Neural progenitor cell (in vitro differentiated cells): Measurements from ENCODE around the gene STOML2. TPM values are rescaled to one million over a fixed set of nuclear protein-coding genes. Genes with fewer than 3 reads are reported as not detected.

Experiments
- DNase-seq: peaks from one replicate; pipeline ENCODE4 v3.0.0-alpha.2; 2016; ENCODE audit warnings: low spot score
- H2AFZ ChIP-seq: fragments of 200-600 bp; sonication (generic); replicated peaks from 2 replicates; pipeline ENCODE4 v1.6.1; 2016; ENCODE audit warnings: antibody characterized with exemption
- H3F3A ChIP-seq: fragments of 200-600 bp; sonication (generic); 2 replicates; pipeline ENCODE4 v1.6.1; 2016; ENCODE audit warnings: antibody characterized with exemption, low read depth
- H3K27ac ChIP-seq: fragments of 200-600 bp; sonication (generic); 2 replicates; pipeline ENCODE4 v1.5.1; 2016; ENCODE audit warnings: mild to moderate bottlenecking
- H3K27me3 ChIP-seq: fragments of 200-600 bp; sonication (generic); 2 replicates; pipeline ENCODE4 v1.6.1; 2016; ENCODE audit warnings: mild to moderate bottlenecking, moderate library complexity
- H3K36me3 ChIP-seq: fragments of 200-600 bp; sonication (generic); 2 replicates; pipeline ENCODE4 v1.5.1; 2016
- H3K4me1 ChIP-seq: fragments of 200-600 bp; sonication (generic); 2 replicates; pipeline ENCODE4 v1.6.1; 2016; ENCODE audit warnings: mixed run types
- H3K4me2 ChIP-seq: fragments of 200-600 bp; sonication (generic); 2 replicates; pipeline ENCODE4 v1.6.1; 2016
- H3K4me3 ChIP-seq: fragments of 200-600 bp; sonication (generic); 2 replicates; pipeline ENCODE4 v1.5.1; 2016
- H3K79me2 ChIP-seq: fragments of 200-600 bp; sonication (generic); 2 replicates; pipeline ENCODE4 v1.6.1; 2016; ENCODE audit warnings: low read depth
- H3K9ac ChIP-seq: fragments of 200-600 bp; sonication (generic); 2 replicates; pipeline ENCODE4 v1.6.1; 2016
- H3K9me3 ChIP-seq: fragments of 200-600 bp; sonication (generic); 2 replicates; pipeline ENCODE4 v1.5.1; 2016; ENCODE audit warnings: low read depth
- H4K20me1 ChIP-seq: fragments of 200-600 bp; sonication (generic); 2 replicates; pipeline ENCODE4 v1.6.1; 2016; ENCODE audit warnings: low read depth
- H3K27ac Mint-ChIP-seq: 3 replicates; pipeline ENCODE4 v1.8.0; 2021; ENCODE audit warnings: mixed read lengths
- H3K27me3 Mint-ChIP-seq: 2 replicates; pipeline ENCODE4 v1.8.0; 2022; ENCODE audit warnings: low read depth, mild to moderate bottlenecking, inconsistent platforms, moderate library complexity, mixed read lengths; ENCODE audit not compliant: insufficient read depth
- H3K36me3 Mint-ChIP-seq: 3 replicates; pipeline ENCODE4 v1.8.0; 2021; ENCODE audit warnings: mixed read lengths
- H3K4me1 Mint-ChIP-seq: 3 replicates; pipeline ENCODE4 v1.8.0; 2021; ENCODE audit warnings: mixed read lengths
- H3K4me3 Mint-ChIP-seq: 3 replicates; pipeline ENCODE4 v1.8.0; 2021; ENCODE audit warnings: mild to moderate bottlenecking, moderate library complexity, mixed read lengths
- H3K9me3 Mint-ChIP-seq: 3 replicates; pipeline ENCODE4 v1.8.0; 2020; ENCODE audit warnings: mixed read lengths
- CTCF ChIP-seq: fragments of 200-600 bp; sonication (generic); IDR thresholded peaks from 2 replicates; pipeline ENCODE4 v1.5.1; 2017; ENCODE audit warnings: antibody characterized with exemption, mild to moderate bottlenecking
- EZH2 ChIP-seq: fragments of 200-600 bp; sonication (generic); IDR thresholded peaks from 2 replicates; pipeline ENCODE4 v1.6.1; 2017; ENCODE audit warnings: antibody characterized with exemption, mild to moderate bottlenecking, moderate library complexity
- EZH2phosphoT487 ChIP-seq: fragments of 200-600 bp; sonication (generic); IDR thresholded peaks from 2 replicates; pipeline ENCODE4 v1.6.1; 2017; ENCODE audit warnings: antibody characterized with exemption
- total RNA-seq: library from RNA; depleted of rRNA; stranded (reverse); fragments of >200 nt; gene quantifications from 2 replicates; pipeline ENCODE4 v1.2.3, GENCODE V29; 2015; ENCODE audit warnings: low replicate concordance

STOML2 gene
- total RNA-seq, 1 donor from 2014 or later = 114 TPM

- Mint-ChIP-seq H3K27me3 (peaks cover 4% of the 10 kb centered on the region), H3K9me3 (no peaks in the 10 kb centered on the region), H3K4me3 (peak overlapping the region; percentile 64), H3K4me1 (peaks cover 40% of the 10 kb centered on the region), H3K27ac (no peak overlapping the region), H3K36me3 (peaks cover 50% of the 10 kb centered on the region)
- peaks cover 2% of the 10 kb centered on the region for H3K36me3 ChIP-seq
- H4K20me1 ChIP-seq = peaks cover 60% of the 10 kb centered on the region
- peak overlapping the region; percentile 88 for H3K4me2 ChIP-seq
- H3K9ac ChIP-seq = no peak overlapping the region
- H3K4me3 ChIP-seq = no peak overlapping the region
- H3F3A ChIP-seq = peaks cover 27% of the 10 kb centered on the region
- peaks cover 15% of the 10 kb centered on the region for H3K4me1 ChIP-seq
- peaks cover 71% of the 10 kb centered on the region for H3K79me2 ChIP-seq
- no peak for TF ChIP-seq CTCF
- no peak for DNase-seq
- no peaks in the 10 kb centered on the region for H3K9me3 ChIP-seq
- no peak overlapping the region for H2AFZ ChIP-seq
- H3K27me3 ChIP-seq = no peaks in the 10 kb centered on the region
- no peak overlapping the region for H3K27ac ChIP-seq
These were observed 33.9 kb downstream of the STOML2 start for GRCh38 chr9:35069020-35069419.

- Histone ChIP-seq H2AFZ (no peak overlapping the region), H3K4me1 (peaks cover 11% of the 10 kb centered on the region), H4K20me1 (peaks cover 73% of the 10 kb centered on the region), H3K27ac (no peak overlapping the region), H3K9me3 (no peaks in the 10 kb centered on the region), H3K27me3 (no peaks in the 10 kb centered on the region), H3K4me3 (no peak overlapping the region), H3F3A (peaks cover 12% of the 10 kb centered on the region), H3K9ac (no peak overlapping the region), H3K4me2 (no peak overlapping the region), H3K36me3 (peaks cover 9% of the 10 kb centered on the region), H3K79me2 (peaks cover 71% of the 10 kb centered on the region)
- no peak overlapping the region for H3K27ac Mint-ChIP-seq
- peaks cover 29% of the 10 kb centered on the region for H3K4me1 Mint-ChIP-seq
- no peaks in the 10 kb centered on the region for H3K9me3 Mint-ChIP-seq
- peaks cover 62% of the 10 kb centered on the region for H3K36me3 Mint-ChIP-seq
- peaks cover 4% of the 10 kb centered on the region for H3K27me3 Mint-ChIP-seq
- no peak overlapping the region for H3K4me3 Mint-ChIP-seq
- no peak for DNase-seq
- no peak for TF ChIP-seq EZH2
- no peak for TF ChIP-seq CTCF
- TF ChIP-seq EZH2phosphoT487 = no peak
These were observed 35.9 kb downstream of the STOML2 start for GRCh38 chr9:35067056-35067455.

GRCh38 chr9:35060548-35061207 is 42.3 kb downstream of the STOML2 start:
- H3K4me3 Mint-ChIP-seq = no peak overlapping the region
- Histone ChIP-seq H3K36me3 (peaks cover 27% of the 10 kb centered on the region), H3K4me2 (no peak overlapping the region), H3K9ac (no peak overlapping the region), H3K79me2 (peaks cover 11% of the 10 kb centered on the region), H3K4me1 (no peaks in the 10 kb centered on the region), H3F3A (peaks cover 23% of the 10 kb centered on the region), H3K27ac (no peak overlapping the region), H4K20me1 (peaks cover 26% of the 10 kb centered on the region), H3K9me3 (no peaks in the 10 kb centered on the region), H3K4me3 (no peak overlapping the region), H2AFZ (no peak overlapping the region), H3K27me3 (no peaks in the 10 kb centered on the region)
- DNase-seq = no peak
- no peaks in the 10 kb centered on the region for H3K27me3 Mint-ChIP-seq
- peaks cover 84% of the 10 kb centered on the region for H3K36me3 Mint-ChIP-seq
- H3K27ac Mint-ChIP-seq = no peak overlapping the region
- H3K4me1 Mint-ChIP-seq = no peaks in the 10 kb centered on the region
- no peaks in the 10 kb centered on the region for H3K9me3 Mint-ChIP-seq
- TF ChIP-seq EZH2 (no peak), CTCF (no peak), EZH2phosphoT487 (no peak)
